Cardiac muscle cell (in vitro differentiated cells and primary cell): ENCODE measurements around the gene SRRM3. TPM values are rescaled to one million over a fixed set of nuclear protein-coding genes. Genes with fewer than 3 reads are reported as not detected.

Experiments used
- DNase-seq, 2 donors: peaks; one replicate each; pipeline versions ENCODE4 v3.0.0 to v3.0.0-alpha.2; 2010 to 2017; ENCODE audit warnings: low read depth in 1 of 2, low spot score in 1 of 2
- H3K27ac ChIP-seq: fragments of 200-600 bp; sonication (generic); 2 replicates; pipeline ENCODE4 v1.5.1; 2016
- H3K27me3 ChIP-seq: fragments of 200-600 bp; sonication (generic); 2 replicates; pipeline ENCODE4 v1.6.0; 2016; ENCODE audit warnings: control low read depth
- H3K36me3 ChIP-seq: fragments of 200-600 bp; sonication (generic); 2 replicates; pipeline ENCODE4 v1.5.1; 2016; ENCODE audit warnings: control low read depth
- H3K4me1 ChIP-seq: fragments of 200-600 bp; sonication (generic); 2 replicates; pipeline ENCODE4 v1.8.1; 2017; ENCODE audit warnings: low read depth, mild to moderate bottlenecking, mixed run types
- H3K4me3 ChIP-seq: fragments of 200-600 bp; sonication (generic); 2 replicates; pipeline ENCODE4 v1.5.1; 2016; ENCODE audit warnings: mild to moderate bottlenecking
- H3K9me3 ChIP-seq: fragments of 200-600 bp; sonication (generic); 2 replicates; pipeline ENCODE4 v1.5.1; 2017; ENCODE audit warnings: low read depth, mild to moderate bottlenecking, control low read depth
- CTCF ChIP-seq: IDR thresholded peaks from 2 replicates; pipeline ENCODE4 v1.5.1; 2012; ENCODE audit warnings: low read depth, mild to moderate bottlenecking, low read length
- polyA plus RNA-seq: library from polyadenylated mRNA; unstranded; fragments of >200 nt; fragmentation: Nextera tagmentation; extraction: Ambion mirVana; gene quantifications from 2 replicates; pipeline ENCODE4 v1.2.1, GENCODE V29; 2016
- total RNA-seq: library from RNA; depleted of rRNA; stranded (reverse); fragments of >200 nt; gene quantifications from 2 replicates; pipeline ENCODE4 v1.2.3, GENCODE V29; 2016

The SRRM3 gene
- total and polyA plus RNA-seq, 2 experiments from 2014 or later: 0.89 to 2.7 TPM

- Histone ChIP-seq H3K4me1 (peaks cover 12% of the 10 kb centered on the region), H3K27ac (peak overlapping the region; percentile 74), H3K36me3 (no peaks in the 10 kb centered on the region), H3K4me3 (peak overlapping the region; percentile 50), H3K27me3 (no peaks in the 10 kb centered on the region), H3K9me3 (no peaks in the 10 kb centered on the region)
- DNase-seq: peak; percentile 56 to 88
- TF ChIP-seq CTCF: peak; percentile 35
Observed at GRCh38 chr7:76318488-76319353, 117.0 kb downstream of the SRRM3 start.

DNA sequence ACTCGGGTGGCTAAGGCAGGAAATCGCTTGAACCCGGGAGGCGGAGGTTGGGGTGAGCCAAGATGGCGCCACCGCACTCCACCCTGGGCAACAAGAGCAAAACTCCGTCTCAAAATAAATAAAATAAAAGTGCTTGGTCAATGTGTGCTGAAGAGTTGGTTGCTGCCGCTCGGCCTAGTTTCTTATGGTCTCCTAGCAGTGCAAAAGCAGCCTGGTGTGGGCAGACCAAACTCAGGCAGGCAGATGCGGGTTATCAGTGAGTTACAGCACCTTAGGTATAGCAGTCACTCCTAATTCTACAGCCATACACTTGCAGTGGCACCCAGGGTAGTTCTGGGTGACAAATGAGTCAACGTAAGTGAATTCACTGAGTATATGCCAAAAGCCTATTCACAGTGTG is 123.4 kb downstream of the SRRM3 start:
- Histone ChIP-seq H3K27ac (no peak overlapping the region), H3K27me3 (no peaks in the 10 kb centered on the region), H3K9me3 (no peaks in the 10 kb centered on the region), H3K4me3 (no peak overlapping the region), H3K4me1 (peaks cover 13% of the 10 kb centered on the region), H3K36me3 (peaks cover 13% of the 10 kb centered on the region)
- no peak for TF ChIP-seq CTCF
- DNase-seq: no peak

- no peak for DNase-seq
- peaks cover 16% of the 10 kb centered on the region for H3K4me1 ChIP-seq
- no peak for TF ChIP-seq CTCF
- H3K36me3 ChIP-seq: peaks cover 13% of the 10 kb centered on the region
- H3K27ac ChIP-seq: no peak overlapping the region
- no peak overlapping the region for H3K4me3 ChIP-seq
- H3K27me3 ChIP-seq: no peaks in the 10 kb centered on the region
- no peaks in the 10 kb centered on the region for H3K9me3 ChIP-seq
Observed at GRCh38 chr7:76325811-76326210, 124.1 kb downstream of the SRRM3 start.

DNA sequence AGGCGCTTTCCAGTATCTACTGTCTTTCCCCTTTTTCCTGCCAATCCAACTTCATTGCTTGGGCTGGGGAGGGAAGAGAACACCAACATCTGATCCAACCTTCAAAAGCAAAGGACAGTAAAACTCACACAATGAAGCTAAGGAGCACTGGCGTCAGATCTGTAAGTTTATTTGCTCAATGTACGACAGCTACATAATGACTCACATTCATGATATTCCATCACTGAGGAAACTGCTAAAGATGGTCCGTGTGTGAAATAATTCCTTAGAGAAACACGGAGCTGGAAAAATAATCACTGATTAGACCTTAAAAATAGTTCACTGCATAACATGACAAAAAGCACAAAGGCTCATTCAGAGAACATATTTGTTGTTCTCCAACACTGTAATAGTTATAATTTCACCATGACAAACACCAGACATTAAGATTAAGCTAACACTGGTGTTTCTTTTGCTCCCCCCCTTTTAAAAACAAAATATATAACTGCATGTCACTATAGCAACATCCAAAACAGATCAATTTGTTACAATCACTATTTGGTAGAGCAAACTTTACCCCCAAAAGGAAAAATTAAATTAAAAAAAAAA is 125.0 kb downstream of the SRRM3 start:
- no peak for TF ChIP-seq CTCF
- Histone ChIP-seq H3K27ac (peak overlapping the region; percentile 38), H3K27me3 (no peaks in the 10 kb centered on the region), H3K4me1 (peaks cover 20% of the 10 kb centered on the region), H3K4me3 (no peak overlapping the region), H3K36me3 (peaks cover 13% of the 10 kb centered on the region), H3K9me3 (no peaks in the 10 kb centered on the region)
- peak in 1 of 2 donors; percentile 83 for DNase-seq

- TF ChIP-seq CTCF: no peak
Observed at GRCh38 chr7:76327610-76328009, 125.9 kb downstream of the SRRM3 start.

More at GRCh38 chr7:76327610-76328009, 125.9 kb downstream of the SRRM3 start:
- no peak for DNase-seq
- Histone ChIP-seq H3K36me3 (peaks cover 13% of the 10 kb centered on the region), H3K27ac (peak overlapping the region; percentile 17), H3K27me3 (no peaks in the 10 kb centered on the region), H3K9me3 (no peaks in the 10 kb centered on the region), H3K4me1 (peaks cover 29% of the 10 kb centered on the region), H3K4me3 (no peak overlapping the region)
